GM15510 (cell line): ENCODE measurements around the gene MYO19.

ENCODE experiments used
- POLR2A ChIP-seq: IDR thresholded peaks from 3 replicates; pipeline ENCODE4 v1.6.1; 2011; ENCODE audit warnings: borderline replicate concordance; ENCODE audit not compliant: insufficient read length; ENCODE audit errors: extremely low read depth

The MYO19 gene

DNA sequence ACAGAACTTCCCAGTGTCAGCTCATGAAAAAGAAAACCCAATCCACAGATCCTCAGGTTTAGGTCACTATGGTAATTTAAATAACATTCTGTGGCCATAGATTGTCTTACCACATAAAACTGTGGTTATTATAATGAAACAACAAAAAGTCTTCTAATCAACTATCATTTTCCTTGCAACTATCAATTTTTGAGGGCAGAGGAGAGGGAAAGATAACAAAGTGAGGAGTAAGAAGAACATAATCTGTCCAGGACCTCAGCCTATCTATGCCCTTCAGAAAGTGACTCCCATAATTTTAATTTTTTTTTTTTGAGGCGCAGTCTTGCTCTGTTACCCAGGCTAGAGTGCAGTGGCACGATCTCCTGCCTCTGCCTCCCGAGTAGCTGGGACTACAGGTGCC lies 6.0 kb upstream of the MYO19 start:
- TF ChIP-seq POLR2A, result no peak

DNA sequence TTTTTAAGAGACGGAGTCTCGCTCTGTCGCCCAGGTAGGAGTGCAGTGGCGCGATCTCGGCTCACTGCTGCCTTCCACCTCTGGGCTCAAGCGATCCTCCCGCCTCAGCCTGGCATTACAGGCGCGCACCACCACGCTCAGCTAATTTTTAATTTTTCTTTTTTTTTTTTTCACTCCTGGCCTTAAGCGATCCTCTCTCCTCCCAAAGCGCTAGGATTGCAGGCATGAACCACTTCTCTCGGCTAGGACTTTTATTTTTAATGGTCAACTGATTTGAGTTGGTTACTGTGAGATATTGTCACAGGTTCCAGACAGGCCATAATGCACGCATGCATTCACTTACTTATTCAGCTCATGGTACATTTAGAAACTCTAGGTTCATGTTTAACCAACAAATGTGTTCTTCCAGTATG lies 1.0 kb upstream of the MYO19 start:
- TF ChIP-seq POLR2A, result no peak

DNA sequence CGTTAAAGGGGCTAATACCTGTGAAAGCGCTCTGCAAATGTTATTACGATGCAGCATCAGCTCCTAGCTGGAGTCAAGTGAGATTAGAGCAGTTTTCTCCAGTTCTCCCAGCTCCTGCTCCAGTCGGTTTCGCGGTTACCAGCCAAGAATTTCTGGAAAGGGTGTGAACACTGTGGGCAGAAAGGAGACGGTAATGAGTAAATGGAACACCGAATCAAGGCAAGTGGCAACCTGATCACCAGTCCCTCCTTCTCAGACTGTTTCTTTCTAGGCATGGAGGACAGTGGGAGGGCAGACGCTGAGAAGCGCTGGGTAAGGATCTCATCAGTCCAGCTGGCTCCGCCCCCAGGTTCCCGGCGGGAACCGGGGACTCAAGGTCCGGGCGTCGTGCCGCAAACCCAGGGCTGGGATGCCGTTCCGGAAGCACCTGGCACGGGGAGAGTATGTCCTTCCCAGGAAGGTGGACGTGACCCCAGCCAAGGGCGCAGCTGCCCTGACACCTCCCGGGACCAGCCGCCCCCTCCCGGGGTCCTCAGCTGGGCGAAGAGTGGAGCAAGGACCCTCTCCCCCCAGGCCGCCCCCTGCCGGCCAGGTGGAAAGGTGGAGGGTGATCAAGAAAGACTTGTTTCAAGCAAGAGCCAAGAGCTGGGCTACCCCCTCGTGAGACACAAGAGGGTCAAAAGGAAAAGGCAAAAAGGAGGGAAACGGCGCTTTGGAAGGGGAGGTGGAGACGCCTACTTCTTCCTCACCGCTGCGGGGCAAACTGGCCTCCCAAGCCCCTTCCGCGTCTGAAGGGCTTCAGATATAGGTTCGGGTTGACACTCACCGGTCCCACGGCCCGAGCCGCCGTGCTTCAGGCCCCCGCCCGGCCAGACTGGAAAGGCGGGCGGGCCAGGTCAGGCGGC lies 481 bp downstream of the MYO19 start:
- no peak for TF ChIP-seq POLR2A

DNA sequence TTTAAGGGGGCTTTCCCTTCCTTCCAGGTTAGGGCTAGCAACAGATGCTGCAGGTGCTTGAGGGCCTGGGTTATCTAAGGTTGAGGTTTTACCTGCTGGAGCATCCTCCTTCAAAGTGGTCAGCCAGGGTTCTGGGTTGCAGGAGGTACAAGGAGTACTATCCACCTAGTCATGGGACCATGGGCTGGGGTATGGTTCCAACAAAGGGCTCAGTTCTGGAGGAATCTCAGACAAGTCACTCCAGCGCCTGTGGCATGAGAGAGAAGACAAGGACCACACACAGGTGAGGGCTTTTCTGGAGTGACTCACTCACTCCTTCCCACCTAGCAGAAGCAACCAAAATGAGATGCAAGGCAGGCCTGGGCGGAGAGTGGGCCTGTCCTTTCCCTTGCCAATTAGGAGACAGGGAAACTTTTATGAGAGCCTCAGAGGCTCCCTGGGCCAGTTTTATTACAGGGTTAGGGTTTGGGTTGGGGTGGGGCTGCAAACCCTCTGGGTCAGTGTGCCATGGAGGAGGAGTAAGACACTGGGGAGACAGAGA lies 2.2 kb downstream of the MYO19 start:
- no peak for TF ChIP-seq POLR2A

DNA sequence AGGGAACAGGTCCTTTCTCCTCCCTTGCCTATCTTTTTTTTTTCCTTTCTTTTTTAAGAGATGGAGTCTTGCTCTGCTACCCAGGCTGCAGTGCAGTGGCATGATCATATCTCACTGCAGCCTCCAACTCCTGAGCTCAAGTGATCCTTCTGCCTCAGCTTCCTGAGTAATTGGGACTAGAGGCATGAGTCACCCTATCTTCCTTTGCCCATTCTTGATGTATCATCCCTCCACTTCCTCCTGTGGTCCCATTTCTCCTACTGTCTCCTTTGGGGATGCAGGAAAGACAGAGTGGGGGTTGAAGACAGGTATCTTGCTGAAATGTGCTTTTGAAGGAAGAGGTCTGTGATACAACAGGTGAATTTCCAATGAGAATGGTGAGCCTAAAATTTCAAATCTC lies 5.5 kb downstream of the MYO19 start:
- no peak for TF ChIP-seq POLR2A

DNA sequence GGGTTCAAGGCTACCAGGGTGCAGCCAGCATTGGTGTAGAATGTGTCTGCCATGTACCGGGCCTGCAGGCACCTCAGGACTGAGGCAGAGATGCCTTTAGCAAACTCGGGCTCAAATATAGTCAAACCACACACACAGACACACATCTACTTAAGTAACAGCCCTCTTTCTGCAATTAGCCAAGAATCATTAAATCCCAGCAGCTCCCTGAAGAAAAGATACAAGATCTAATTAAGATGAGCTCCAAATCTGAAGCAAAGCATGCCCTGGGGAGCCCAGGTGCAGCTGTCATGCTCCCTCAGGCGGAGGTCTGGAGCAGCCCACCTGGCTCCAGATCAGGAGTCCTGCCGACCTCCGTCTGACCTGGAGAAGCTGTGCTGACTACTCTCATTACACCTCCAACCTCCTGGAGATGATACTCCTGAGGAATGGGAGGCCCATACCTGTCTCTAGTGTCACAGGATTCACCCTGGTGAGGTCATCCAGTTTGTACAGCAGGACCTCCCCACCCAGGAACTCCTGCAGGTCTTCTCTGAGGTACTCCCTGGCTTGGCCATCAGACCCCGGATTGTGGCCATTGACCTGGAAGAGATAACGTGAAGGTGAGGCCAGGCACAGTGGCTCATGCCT lies 6.9 kb downstream of the MYO19 start:
- TF ChIP-seq POLR2A, result no peak

DNA sequence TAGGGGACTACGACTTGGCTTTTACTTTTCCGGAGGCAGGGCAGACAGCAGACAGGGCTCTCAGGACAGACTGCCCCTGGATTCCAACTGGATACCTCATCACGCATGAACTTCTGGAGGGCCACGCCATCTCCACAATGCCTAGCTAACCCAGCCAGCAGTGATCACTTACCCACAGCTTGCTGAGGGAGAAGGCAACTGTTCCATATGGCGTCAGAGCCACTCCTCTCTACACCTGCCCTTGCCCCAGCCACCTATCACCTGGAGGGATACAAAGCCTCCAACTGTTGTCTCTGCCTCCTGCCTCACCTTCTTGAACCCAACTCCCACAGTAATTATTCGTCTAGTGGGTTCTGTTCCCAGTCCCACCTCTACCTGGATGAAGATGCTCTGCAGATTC lies 8.8 kb downstream of the MYO19 start:
- TF ChIP-seq POLR2A, result no peak

DNA sequence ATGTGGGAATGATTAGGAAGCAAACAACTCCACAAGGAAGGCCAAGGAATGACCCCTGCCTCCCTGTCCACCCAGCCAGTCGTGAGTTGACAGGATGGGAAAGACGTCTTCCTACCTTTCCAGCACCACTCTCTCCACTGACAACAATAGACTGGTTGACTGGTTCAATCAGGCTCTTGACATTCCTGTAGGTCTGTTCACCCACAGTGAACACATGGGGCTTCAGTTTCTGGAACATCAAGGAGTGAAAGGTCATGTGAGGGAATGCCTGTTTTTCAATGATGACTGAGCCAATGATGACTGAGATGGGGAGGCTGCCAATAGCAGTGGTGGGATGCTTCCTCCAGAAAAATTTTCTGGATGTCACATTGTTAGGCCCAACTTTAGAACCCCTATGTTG lies 9.6 kb downstream of the MYO19 start:
- TF ChIP-seq POLR2A, result no peak

DNA sequence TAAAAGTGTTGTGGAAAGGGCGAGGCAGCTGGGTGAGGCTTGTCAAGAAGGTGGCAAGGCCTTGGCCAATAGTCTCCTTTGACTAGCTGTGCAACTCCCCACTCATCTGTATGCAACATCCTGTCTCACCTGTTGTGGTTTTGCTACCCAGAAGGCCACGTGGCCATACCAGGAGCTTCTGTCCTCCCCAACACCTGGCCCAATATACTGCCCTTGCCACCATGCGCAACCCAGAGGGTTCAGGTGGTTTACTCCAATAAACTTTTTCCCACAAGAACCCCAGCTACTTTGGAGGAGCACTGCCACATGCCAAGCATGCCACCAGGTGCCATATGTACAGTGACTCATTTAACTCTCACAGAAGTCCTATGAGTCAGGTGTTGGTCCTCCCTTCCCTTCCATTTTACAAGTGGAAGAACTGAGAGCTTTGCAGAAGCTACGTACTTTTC lies 10.2 kb downstream of the MYO19 start:
- no peak for TF ChIP-seq POLR2A

DNA sequence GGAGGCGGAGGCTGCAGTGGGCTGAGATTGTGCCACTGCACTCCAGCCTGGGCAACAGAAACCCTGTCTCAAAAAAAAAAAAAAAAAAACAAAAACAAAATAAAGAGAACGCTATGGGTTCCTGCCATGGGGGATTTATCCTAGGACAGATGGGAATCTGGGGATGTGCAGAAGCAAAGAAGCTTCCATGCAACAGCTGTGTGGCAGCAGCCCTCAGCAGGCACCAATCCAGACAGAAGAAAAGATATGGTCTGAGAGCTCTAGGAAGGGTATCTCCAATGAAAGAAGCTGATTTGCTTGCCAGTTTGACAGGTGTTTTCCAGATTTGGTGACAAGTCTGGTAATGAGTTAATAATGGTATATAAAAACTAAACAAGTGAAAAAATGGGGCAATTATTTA lies 11.6 kb downstream of the MYO19 start:
- no peak for TF ChIP-seq POLR2A

DNA sequence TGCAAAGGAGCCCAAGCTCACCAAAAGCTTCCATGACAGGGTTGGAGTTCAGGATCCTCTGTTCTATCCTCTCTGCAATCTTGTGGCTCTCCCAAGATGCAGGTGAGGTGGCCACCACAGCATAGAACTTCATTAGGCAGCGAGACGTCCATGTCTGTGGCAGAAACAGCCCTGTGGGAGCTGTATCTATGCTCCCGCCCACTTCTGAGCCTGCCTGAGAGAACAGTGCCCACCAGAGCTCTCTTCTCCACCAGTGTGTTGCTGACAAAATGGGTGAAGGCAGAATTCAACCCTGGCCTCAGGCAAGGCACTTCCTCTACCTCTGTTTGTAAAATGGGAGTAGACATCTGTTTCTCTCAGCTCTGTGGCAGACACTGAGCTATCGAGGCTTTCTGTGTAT lies 18.8 kb downstream of the MYO19 start:
- TF ChIP-seq POLR2A, result no peak

DNA sequence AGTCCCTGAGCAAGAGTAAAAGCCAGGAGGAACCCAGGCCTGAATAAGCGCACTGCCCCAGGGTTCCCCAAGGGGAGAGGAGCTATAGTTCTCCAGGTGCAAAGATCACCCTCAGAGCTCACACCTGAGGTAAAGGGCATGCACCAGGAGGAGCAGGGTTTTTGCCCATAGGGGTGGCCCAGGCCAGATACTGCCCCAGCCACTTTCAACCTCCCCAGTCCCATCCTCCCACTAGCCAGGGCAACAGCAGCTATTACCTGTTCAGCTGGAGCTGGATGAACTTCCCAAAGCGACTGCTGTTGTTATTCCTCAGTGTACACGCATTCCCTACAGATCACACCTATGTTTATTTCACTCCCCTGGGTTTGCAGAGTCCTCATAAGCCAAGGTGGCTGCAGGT lies 19.8 kb downstream of the MYO19 start:
- TF ChIP-seq POLR2A, result no peak

DNA sequence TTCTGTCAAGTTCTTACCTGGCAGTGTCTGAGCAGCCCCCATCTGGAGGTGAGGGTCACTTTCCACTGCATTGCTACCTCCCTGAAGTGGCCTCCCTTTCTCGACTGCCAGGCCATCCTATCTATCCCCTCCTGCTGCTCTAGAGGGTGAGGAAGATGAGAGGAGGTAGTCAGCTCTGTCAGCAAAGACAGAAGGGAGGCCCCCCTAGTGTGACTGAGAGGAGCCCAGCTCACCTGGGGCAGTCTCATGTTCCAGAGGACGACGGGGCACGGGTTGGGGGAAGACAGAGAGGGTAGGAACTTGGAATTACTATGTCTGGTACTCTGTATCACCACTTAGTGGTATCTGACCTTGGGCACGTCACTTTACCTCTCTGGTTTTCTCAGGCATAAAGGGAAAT lies 22.0 kb downstream of the MYO19 start:
- no peak for TF ChIP-seq POLR2A

DNA sequence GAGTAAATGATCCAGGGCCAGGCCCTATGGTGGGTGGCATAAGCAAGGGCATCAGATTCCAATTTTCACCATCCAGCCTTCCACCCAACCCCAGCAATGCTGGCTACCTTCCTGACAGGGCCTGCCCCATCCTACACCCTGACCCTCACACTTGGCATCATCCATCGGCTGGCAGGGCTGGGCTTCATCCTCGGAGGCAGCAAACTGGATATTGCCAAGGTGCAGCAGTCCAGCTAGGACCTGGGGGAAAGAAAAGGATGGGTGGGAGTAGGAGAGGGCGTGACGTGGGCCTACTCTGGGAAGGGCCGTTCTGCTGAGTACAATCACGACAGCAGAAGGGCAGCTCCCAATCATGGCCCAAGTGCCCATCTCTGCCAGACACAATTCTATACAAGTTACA lies 23.5 kb downstream of the MYO19 start:
- TF ChIP-seq POLR2A, result no peak

DNA sequence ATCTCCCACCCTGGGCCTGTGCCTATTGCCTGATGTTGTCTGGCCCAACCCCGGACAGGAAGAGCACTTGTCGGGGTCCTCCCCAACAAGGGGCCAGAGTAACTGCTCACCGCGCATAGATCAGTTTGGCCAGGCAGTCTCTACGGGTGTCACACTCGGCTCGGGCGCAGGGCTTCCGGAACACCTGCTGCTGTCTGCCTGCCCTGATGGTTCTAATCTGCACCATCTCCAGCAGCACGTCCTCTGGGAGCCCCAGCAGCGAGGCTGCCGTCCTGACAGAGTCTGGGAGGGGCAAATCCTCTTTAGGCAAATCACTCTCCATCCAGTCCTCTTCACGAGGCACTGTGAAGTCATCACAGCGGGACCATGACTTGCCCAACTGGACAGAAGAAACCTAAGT lies 24.0 kb downstream of the MYO19 start:
- no peak for TF ChIP-seq POLR2A
